Vagina (tissue), 2 donors: Measurements from ENCODE around the gene CES4A. TPM values are rescaled to one million over a fixed set of nuclear protein-coding genes. Genes with fewer than 3 reads are reported as not detected.
"Not testable (repeated sequence)": the region's sequence is repeated elsewhere in the genome, so short reads cannot be mapped to it uniquely, and the experiment has no call there.

Experiments
- DNase-seq, 2 donors: peaks; one replicate each; pipeline ENCODE4 v3.0.0-alpha.2; 2017; ENCODE audit errors: extremely low spot score in 2 of 2
- H3K27ac ChIP-seq: fragments of 200-600 bp; sonication (generic); one replicate; pipeline ENCODE4 v1.5.1; 2019
- H3K27me3 ChIP-seq: fragments of 200-600 bp; sonication (generic); one replicate; pipeline ENCODE4 v1.5.1; 2019
- H3K36me3 ChIP-seq, 2 donors: fragments of 200-600 bp; sonication (generic); one replicate each; pipeline ENCODE4 v1.5.1; 2017 to 2019
- H3K4me1 ChIP-seq: fragments of 200-600 bp; sonication (generic); one replicate; pipeline ENCODE4 v1.5.1; 2019
- H3K4me3 ChIP-seq, 2 donors: fragments of 200-600 bp; sonication (generic); 1 replicate in 1 of 2; 2 replicates in 1 of 2; pipeline ENCODE4 v1.5.1; 2016 to 2019
- H3K9me3 ChIP-seq: fragments of 200-600 bp; sonication (generic); one replicate; pipeline ENCODE4 v1.5.1; 2019
- POLR2A ChIP-seq, 2 donors: fragments of 450-650 bp; IDR thresholded peaks; one replicate each; pipeline ENCODE4 v1.6.1; 2017; ENCODE audit warnings: antibody characterized with exemption in 2 of 2, mild to moderate bottlenecking in 2 of 2, moderate library complexity in 2 of 2
- POLR2AphosphoS5 ChIP-seq, 2 donors: sonication (generic); formaldehyde crosslinking; IDR thresholded peaks; one replicate each; pipeline ENCODE4 v1.9.0; 2017; ENCODE audit warnings: antibody characterized with exemption in 2 of 2, mild to moderate bottlenecking in 2 of 2, low read depth in 1 of 2; ENCODE audit not compliant: insufficient read depth in 1 of 2
- intact Hi-C: fragments of 100-400 bp; cut with DNase I; formaldehyde crosslinking; loops from one replicate; pipeline ENCODE4 v1.15.1; 2023
- total RNA-seq: library from RNA; depleted of rRNA; stranded (reverse); fragments of >200 nt; gene quantifications from one replicate; pipeline ENCODE4 v1.2.3, GENCODE V29; 2016
- TF ChIP-seq, protein P1 (sequence below), 3 experiments: fragments of 450-650 bp in 2 of 3; fragments of 200-600 bp in 1 of 3; sonication (generic) in 1 of 3; IDR thresholded peaks; one replicate each; pipeline ENCODE4 v1.5.1; 2017 to 2019; ENCODE audit warnings: antibody characterized with exemption in 3 of 3, mild to moderate bottlenecking in 2 of 3, moderate library complexity in 2 of 3

Gene CES4A
- total RNA-seq, 1 donor from 2014 or later: 12.5 TPM

DNA sequence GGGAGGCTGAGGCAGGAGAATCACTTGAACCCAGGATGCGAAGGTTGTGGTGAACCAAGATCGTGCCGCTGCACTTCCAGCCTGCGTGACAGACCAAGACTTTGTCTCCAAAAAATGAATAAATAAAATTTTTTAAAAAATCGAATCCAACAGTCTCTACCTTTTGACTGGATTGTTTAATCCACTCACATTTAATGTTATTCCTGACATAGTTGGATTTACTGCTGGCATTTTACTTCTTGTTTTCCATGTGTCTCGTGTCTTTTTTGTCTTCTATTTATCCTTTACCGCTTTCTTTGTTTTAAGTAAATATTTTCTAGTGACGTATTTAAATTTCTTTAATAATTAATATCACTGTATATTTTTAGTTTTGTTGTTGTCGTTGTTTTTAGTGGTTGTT lies 5.4 kb upstream of the CES4A start:
- H3K27me3 ChIP-seq: no peaks in the 10 kb centered on the region
- DNase-seq: no peak
- H3K9me3 ChIP-seq: no peaks in the 10 kb centered on the region
- TF ChIP-seq POLR2A (IDR thresholded peaks at IDR 0.05) (no peak), POLR2AphosphoS5 (IDR thresholded peaks at IDR 0.05; ENCODE audit: insufficient read depth in 1 of 2, low read depth in 1 of 2) (no peak)
- TF ChIP-seq, protein P1, sequence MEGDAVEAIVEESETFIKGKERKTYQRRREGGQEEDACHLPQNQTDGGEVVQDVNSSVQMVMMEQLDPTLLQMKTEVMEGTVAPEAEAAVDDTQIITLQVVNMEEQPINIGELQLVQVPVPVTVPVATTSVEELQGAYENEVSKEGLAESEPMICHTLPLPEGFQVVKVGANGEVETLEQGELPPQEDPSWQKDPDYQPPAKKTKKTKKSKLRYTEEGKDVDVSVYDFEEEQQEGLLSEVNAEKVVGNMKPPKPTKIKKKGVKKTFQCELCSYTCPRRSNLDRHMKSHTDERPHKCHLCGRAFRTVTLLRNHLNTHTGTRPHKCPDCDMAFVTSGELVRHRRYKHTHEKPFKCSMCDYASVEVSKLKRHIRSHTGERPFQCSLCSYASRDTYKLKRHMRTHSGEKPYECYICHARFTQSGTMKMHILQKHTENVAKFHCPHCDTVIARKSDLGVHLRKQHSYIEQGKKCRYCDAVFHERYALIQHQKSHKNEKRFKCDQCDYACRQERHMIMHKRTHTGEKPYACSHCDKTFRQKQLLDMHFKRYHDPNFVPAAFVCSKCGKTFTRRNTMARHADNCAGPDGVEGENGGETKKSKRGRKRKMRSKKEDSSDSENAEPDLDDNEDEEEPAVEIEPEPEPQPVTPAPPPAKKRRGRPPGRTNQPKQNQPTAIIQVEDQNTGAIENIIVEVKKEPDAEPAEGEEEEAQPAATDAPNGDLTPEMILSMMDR (IDR thresholded peaks at IDR 0.05): no peak
- no peak overlapping the region for H3K4me3 ChIP-seq
- no peak overlapping the region for H3K27ac ChIP-seq
- no peaks in the 10 kb centered on the region for H3K36me3 ChIP-seq
- no peaks in the 10 kb centered on the region for H3K4me1 ChIP-seq
- intact Hi-C loops: no loop called here

DNA sequence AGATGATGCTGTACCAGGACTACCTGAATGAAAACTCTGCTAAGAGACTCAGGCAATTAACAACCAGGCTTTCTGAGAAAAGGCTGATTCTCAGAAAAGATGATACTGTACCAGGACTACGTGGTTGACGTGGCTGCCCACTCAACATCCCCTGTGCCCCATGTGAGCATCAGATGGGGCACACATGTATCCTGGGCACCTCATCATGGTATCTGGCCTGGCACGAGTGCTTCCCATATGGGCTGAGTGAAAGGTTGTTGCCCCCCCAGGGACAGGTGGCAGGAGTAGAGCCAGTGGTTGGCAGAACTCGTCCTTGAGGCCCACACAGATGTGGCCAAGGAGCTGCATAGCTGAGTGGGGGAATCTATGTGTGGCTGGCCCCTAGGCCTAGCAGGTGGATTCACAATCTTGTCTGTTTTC lies 3.5 kb upstream of the CES4A start:
- TF ChIP-seq, protein P1 (IDR thresholded peaks at IDR 0.05): no peak
- TF ChIP-seq POLR2A (IDR thresholded peaks at IDR 0.05) (no peak), POLR2AphosphoS5 (IDR thresholded peaks at IDR 0.05; ENCODE audit: insufficient read depth in 1 of 2, low read depth in 1 of 2) (no peak)
- intact Hi-C loops: no loop called here
- H3K4me3 ChIP-seq: no peak overlapping the region

DNA sequence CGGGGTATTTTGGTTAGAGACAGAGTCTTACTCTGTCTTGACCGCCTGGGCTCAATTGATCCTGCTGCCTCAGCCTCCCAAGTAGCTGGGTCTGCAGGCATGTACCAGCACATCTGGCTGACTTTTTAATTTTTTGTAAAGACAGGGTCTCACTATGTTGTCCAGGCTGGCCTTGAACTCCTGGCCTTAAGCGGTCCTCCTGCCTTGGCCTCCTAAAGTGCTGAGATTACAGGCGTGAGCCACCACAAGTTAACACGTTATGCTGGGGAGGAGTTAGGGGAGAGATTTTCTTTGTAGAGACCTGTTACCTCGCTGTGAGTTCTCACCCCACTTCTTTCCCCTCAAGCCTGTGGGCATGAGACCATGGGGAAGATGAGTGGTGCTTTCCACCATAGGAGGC lies 1.8 kb upstream of the CES4A start:
- H3K27me3 ChIP-seq: no peaks in the 10 kb centered on the region
- no peak overlapping the region for H3K4me3 ChIP-seq
- no peak for TF ChIP-seq POLR2A (IDR thresholded peaks at IDR 0.05)
- no peak for TF ChIP-seq POLR2AphosphoS5 (IDR thresholded peaks at IDR 0.05; ENCODE audit: insufficient read depth in 1 of 2, low read depth in 1 of 2)
- TF ChIP-seq, protein P1 (IDR thresholded peaks at IDR 0.05): no peak
- no peaks in the 10 kb centered on the region for H3K36me3 ChIP-seq
- intact Hi-C loops: no loop called here
- no peak overlapping the region for H3K27ac ChIP-seq
- no peaks in the 10 kb centered on the region for H3K4me1 ChIP-seq
- DNase-seq: no peak
- no peaks in the 10 kb centered on the region for H3K9me3 ChIP-seq

More for the DNA sequence above, 3.5 kb upstream of the CES4A start:
- Histone ChIP-seq H3K36me3 (no peaks in the 10 kb centered on the region), H3K27ac (no peak overlapping the region), H3K9me3 (no peaks in the 10 kb centered on the region), H3K27me3 (no peaks in the 10 kb centered on the region), H3K4me1 (no peaks in the 10 kb centered on the region)
- no peak for DNase-seq

DNA sequence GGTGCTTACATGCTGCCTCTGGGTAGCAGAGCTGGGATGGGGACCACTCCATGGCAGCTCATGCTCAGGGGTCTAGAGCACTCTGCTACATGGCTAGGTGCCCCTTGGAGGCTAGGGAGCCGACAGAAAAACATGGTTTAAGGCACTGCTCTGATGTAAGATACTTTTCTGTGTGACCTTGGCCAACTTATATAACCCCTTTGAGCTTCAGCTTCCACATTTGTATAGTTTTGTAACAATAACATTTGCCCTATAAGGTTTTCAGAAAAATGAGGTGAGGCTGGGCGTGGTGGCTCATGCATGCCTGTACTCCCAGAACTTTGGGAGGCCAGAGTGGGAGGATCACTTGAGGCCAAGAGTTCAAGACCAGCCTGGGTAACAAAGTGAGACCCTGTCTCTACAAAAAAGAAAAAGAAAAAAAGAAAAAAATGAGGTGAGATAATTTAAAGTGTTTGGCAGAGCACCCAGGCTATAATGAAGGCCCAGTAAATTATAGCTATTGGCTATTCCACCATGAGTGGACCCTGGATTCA lies 3.2 kb downstream of the CES4A start:
- H3K27me3 ChIP-seq: no peaks in the 10 kb centered on the region
- H3K9me3 ChIP-seq: no peaks in the 10 kb centered on the region
- H3K36me3 ChIP-seq: no peaks in the 10 kb centered on the region
- no peak overlapping the region for H3K4me3 ChIP-seq
- intact Hi-C loops: no loop called here
- TF ChIP-seq, protein P1 (IDR thresholded peaks at IDR 0.05): no peak
- no peak for TF ChIP-seq POLR2AphosphoS5 (IDR thresholded peaks at IDR 0.05; ENCODE audit: insufficient read depth in 1 of 2, low read depth in 1 of 2)
- TF ChIP-seq POLR2A (IDR thresholded peaks at IDR 0.05): no peak
- no peak overlapping the region for H3K27ac ChIP-seq
- DNase-seq: no peak
- H3K4me1 ChIP-seq: no peaks in the 10 kb centered on the region

DNA sequence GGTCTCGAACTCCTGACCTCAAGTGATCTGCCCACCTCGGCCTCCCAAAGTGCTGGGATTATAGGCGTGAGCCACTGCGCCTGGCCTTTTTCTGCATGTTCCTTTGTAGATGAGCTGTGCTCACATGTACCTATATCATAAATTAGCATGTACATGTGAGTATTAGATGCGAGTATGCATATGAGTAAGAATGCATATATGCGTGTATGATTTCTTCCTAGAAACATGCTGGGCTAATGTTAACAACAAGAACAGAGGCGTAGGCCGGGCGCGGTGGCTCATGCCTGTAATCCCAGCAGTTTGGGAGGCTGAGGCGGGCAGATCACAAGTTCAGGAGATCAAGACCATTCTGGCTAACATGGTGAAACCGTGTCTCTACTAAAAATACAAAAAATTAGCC lies 5.2 kb downstream of the CES4A start:
- intact Hi-C loops, H3K4me3 ChIP-seq, H3K9me3 ChIP-seq, H3K4me1 ChIP-seq, H3K36me3 ChIP-seq, H3K27me3 ChIP-seq, DNase-seq, H3K27ac ChIP-seq: not testable (repeated sequence)
